ENCODE data around the gene RBM7. TPM values are rescaled to one million over a fixed set of nuclear protein-coding genes. Genes with fewer than 3 reads are reported as not detected.
A peak's percentile ranks its signal among the peaks of the same experiment; 100 is the strongest.

RBM7 gene
- total RNA-seq, 1 donor: 98.5 TPM

GRCh38 chr11:114382509-114382908 is 18.0 kb upstream of the RBM7 start:
- Histone ChIP-seq H3K4me3 (ENCODE audit: low read length) (no peak overlapping the region), H3K9me3 (ENCODE audit: low read depth, low read length) (no peaks in the 10 kb centered on the region), H3K4me1 (ENCODE audit: insufficient read depth, low read length) (no peaks in the 10 kb centered on the region), H3K27me3 (ENCODE audit: insufficient read depth, low read length) (peaks cover 14% of the 10 kb centered on the region)

GRCh38 chr11:114384487-114384886 is 16.0 kb upstream of the RBM7 start:
- Histone ChIP-seq H3K9me3 (ENCODE audit: low read depth, low read length) (no peaks in the 10 kb centered on the region), H3K27me3 (ENCODE audit: insufficient read depth, low read length) (peaks cover 11% of the 10 kb centered on the region), H3K4me3 (ENCODE audit: low read length) (no peak overlapping the region), H3K4me1 (ENCODE audit: insufficient read depth, low read length) (no peaks in the 10 kb centered on the region)

- H3K4me3 ChIP-seq (ENCODE audit: low read length): no peak overlapping the region
- peaks cover 9% of the 10 kb centered on the region for H3K27me3 ChIP-seq (ENCODE audit: insufficient read depth, low read length)
- H3K9me3 ChIP-seq (ENCODE audit: low read depth, low read length): no peaks in the 10 kb centered on the region
- H3K4me1 ChIP-seq (ENCODE audit: insufficient read depth, low read length): no peaks in the 10 kb centered on the region
Observed at GRCh38 chr11:114386131-114386530, 14.3 kb upstream of the RBM7 start.

GRCh38 chr11:114386545-114386944 is 13.9 kb upstream of the RBM7 start:
- H3K27me3 ChIP-seq (ENCODE audit: insufficient read depth, low read length): peaks cover 9% of the 10 kb centered on the region
- no peak overlapping the region for H3K4me3 ChIP-seq (ENCODE audit: low read length)
- no peaks in the 10 kb centered on the region for H3K4me1 ChIP-seq (ENCODE audit: insufficient read depth, low read length)
- H3K9me3 ChIP-seq (ENCODE audit: low read depth, low read length): no peaks in the 10 kb centered on the region

- Histone ChIP-seq H3K4me1 (ENCODE audit: insufficient read depth, low read length) (no peaks in the 10 kb centered on the region), H3K27me3 (ENCODE audit: insufficient read depth, low read length) (no peaks in the 10 kb centered on the region), H3K9me3 (ENCODE audit: low read depth, low read length) (no peaks in the 10 kb centered on the region), H3K4me3 (ENCODE audit: low read length) (no peak overlapping the region)
Observed at GRCh38 chr11:114392735-114393667, 7.5 kb upstream of the RBM7 start.

GRCh38 chr11:114395736-114396135 is 4.7 kb upstream of the RBM7 start:
- Histone ChIP-seq H3K27me3 (ENCODE audit: insufficient read depth, low read length) (no peaks in the 10 kb centered on the region), H3K4me3 (ENCODE audit: low read length) (no peak overlapping the region), H3K4me1 (ENCODE audit: insufficient read depth, low read length) (peaks cover 12% of the 10 kb centered on the region), H3K9me3 (ENCODE audit: low read depth, low read length) (no peaks in the 10 kb centered on the region)

- H3K4me1 ChIP-seq (ENCODE audit: insufficient read depth, low read length): peaks cover 12% of the 10 kb centered on the region
- no peaks in the 10 kb centered on the region for H3K9me3 ChIP-seq (ENCODE audit: low read depth, low read length)
- no peaks in the 10 kb centered on the region for H3K27me3 ChIP-seq (ENCODE audit: insufficient read depth, low read length)
- H3K4me3 ChIP-seq (ENCODE audit: low read length): no peak overlapping the region
Observed at GRCh38 chr11:114396916-114397315, 3.5 kb upstream of the RBM7 start.

- Histone ChIP-seq H3K4me1 (ENCODE audit: insufficient read depth, low read length) (peaks cover 18% of the 10 kb centered on the region), H3K9me3 (ENCODE audit: low read depth, low read length) (no peaks in the 10 kb centered on the region), H3K4me3 (ENCODE audit: low read length) (no peak overlapping the region), H3K27me3 (ENCODE audit: insufficient read depth, low read length) (no peaks in the 10 kb centered on the region)
Observed at GRCh38 chr11:114397349-114397982, 3.0 kb upstream of the RBM7 start.

GRCh38 chr11:114398303-114398920 is 2.1 kb upstream of the RBM7 start:
- no peaks in the 10 kb centered on the region for H3K27me3 ChIP-seq (ENCODE audit: insufficient read depth, low read length)
- H3K4me3 ChIP-seq (ENCODE audit: low read length): no peak overlapping the region

GRCh38 chr11:114399490-114400215 is 813 bp upstream of the RBM7 start:
- H3K4me3 ChIP-seq (ENCODE audit: low read length): peak overlapping the region; percentile 91
- H3K27me3 ChIP-seq (ENCODE audit: insufficient read depth, low read length): no peaks in the 10 kb centered on the region
- H3K9me3 ChIP-seq (ENCODE audit: low read depth, low read length): no peaks in the 10 kb centered on the region
- peaks cover 25% of the 10 kb centered on the region for H3K4me1 ChIP-seq (ENCODE audit: insufficient read depth, low read length)

More at GRCh38 chr11:114398303-114398920, 2.1 kb upstream of the RBM7 start:
- H3K4me1 ChIP-seq (ENCODE audit: insufficient read depth, low read length): peaks cover 19% of the 10 kb centered on the region
- no peaks in the 10 kb centered on the region for H3K9me3 ChIP-seq (ENCODE audit: low read depth, low read length)

GRCh38 chr11:114400915-114401223 is 403 bp downstream of the RBM7 start:
- Histone ChIP-seq H3K9me3 (ENCODE audit: low read depth, low read length) (no peaks in the 10 kb centered on the region), H3K27me3 (ENCODE audit: insufficient read depth, low read length) (no peaks in the 10 kb centered on the region), H3K4me3 (ENCODE audit: low read length) (peak overlapping the region; percentile 91), H3K4me1 (ENCODE audit: insufficient read depth, low read length) (peaks cover 25% of the 10 kb centered on the region)

GRCh38 chr11:114401311-114401710 is 845 bp downstream of the RBM7 start:
- Histone ChIP-seq H3K9me3 (ENCODE audit: low read depth, low read length) (no peaks in the 10 kb centered on the region), H3K27me3 (ENCODE audit: insufficient read depth, low read length) (no peaks in the 10 kb centered on the region), H3K4me1 (ENCODE audit: insufficient read depth, low read length) (peaks cover 25% of the 10 kb centered on the region), H3K4me3 (ENCODE audit: low read length) (peak overlapping the region; percentile 91)

GRCh38 chr11:114412946-114413345 is 12.5 kb downstream of the RBM7 start:
- Histone ChIP-seq H3K9me3 (ENCODE audit: low read depth, low read length) (no peaks in the 10 kb centered on the region), H3K4me1 (ENCODE audit: insufficient read depth, low read length) (no peaks in the 10 kb centered on the region), H3K4me3 (ENCODE audit: low read length) (no peak overlapping the region), H3K27me3 (ENCODE audit: insufficient read depth, low read length) (no peaks in the 10 kb centered on the region)

- H3K27me3 ChIP-seq (ENCODE audit: insufficient read depth, low read length): no peaks in the 10 kb centered on the region
- H3K9me3 ChIP-seq (ENCODE audit: low read depth, low read length): no peaks in the 10 kb centered on the region
- H3K4me1 ChIP-seq (ENCODE audit: insufficient read depth, low read length): no peaks in the 10 kb centered on the region
- H3K4me3 ChIP-seq (ENCODE audit: low read length): no peak overlapping the region
Observed at GRCh38 chr11:114413958-114414357, 13.5 kb downstream of the RBM7 start.

- Histone ChIP-seq H3K4me1 (ENCODE audit: insufficient read depth, low read length) (no peaks in the 10 kb centered on the region), H3K27me3 (ENCODE audit: insufficient read depth, low read length) (no peaks in the 10 kb centered on the region), H3K9me3 (ENCODE audit: low read depth, low read length) (no peaks in the 10 kb centered on the region), H3K4me3 (ENCODE audit: low read length) (no peak overlapping the region)
Observed at GRCh38 chr11:114416441-114416961, 16.0 kb downstream of the RBM7 start.
